ENCODE data around the gene CISD3.
"Not testable (repeated sequence)": the region's sequence is repeated elsewhere in the genome, so short reads cannot be mapped to it uniquely, and the experiment has no call there.

The CISD3 gene

GRCh38 chr17:38716368-38717005 is 13.7 kb upstream of the CISD3 start:
- Histone ChIP-seq H3K4me1 (ENCODE audit: control insufficient read depth, insufficient read depth, low read length) (no peaks in the 10 kb centered on the region), H3K27ac (ENCODE audit: insufficient read depth, low read depth, low read length, poor library complexity, severe bottlenecking) (no peak overlapping the region), H3K9me3 (ENCODE audit: control insufficient read depth, low read length) (no peaks in the 10 kb centered on the region), H3K4me3 (ENCODE audit: insufficient read depth, low read depth, low read length) (no peak overlapping the region), H3K27me3 (ENCODE audit: control insufficient read depth, insufficient read depth, low read length, poor library complexity, severe bottlenecking) (peaks cover 16% of the 10 kb centered on the region), H3K36me3 (ENCODE audit: control insufficient read depth, insufficient read depth, low read length) (peaks cover 10% of the 10 kb centered on the region)
- 89 to 91% methylated on average over 18 of the region's 18 CpGs for WGBS, 2 experiments

- Histone ChIP-seq H3K27me3 (ENCODE audit: control insufficient read depth, insufficient read depth, low read length, poor library complexity, severe bottlenecking) (peaks cover 16% of the 10 kb centered on the region), H3K9me3 (ENCODE audit: control insufficient read depth, low read length) (no peaks in the 10 kb centered on the region), H3K4me3 (ENCODE audit: insufficient read depth, low read depth, low read length) (no peak overlapping the region), H3K36me3 (ENCODE audit: control insufficient read depth, insufficient read depth, low read length) (peaks cover 7% of the 10 kb centered on the region), H3K27ac (ENCODE audit: insufficient read depth, low read depth, low read length, poor library complexity, severe bottlenecking) (no peak overlapping the region), H3K4me1 (ENCODE audit: control insufficient read depth, insufficient read depth, low read length) (no peaks in the 10 kb centered on the region)
- WGBS, 2 experiments, result 88% methylated on average over 12 of the region's 12 CpGs
These were observed 12.9 kb upstream of the CISD3 start for GRCh38 chr17:38717139-38717745.

GRCh38 chr17:38719289-38719942 is 10.7 kb upstream of the CISD3 start:
- WGBS, 2 experiments, result 58 to 68% methylated on average over 29 of the region's 29 CpGs
- Histone ChIP-seq H3K27ac (ENCODE audit: insufficient read depth, low read depth, low read length, poor library complexity, severe bottlenecking) (no peak overlapping the region), H3K27me3 (ENCODE audit: control insufficient read depth, insufficient read depth, low read length, poor library complexity, severe bottlenecking) (peaks cover 16% of the 10 kb centered on the region), H3K9me3 (ENCODE audit: control insufficient read depth, low read length) (no peaks in the 10 kb centered on the region), H3K4me3 (ENCODE audit: insufficient read depth, low read depth, low read length) (no peak overlapping the region), H3K4me1 (ENCODE audit: control insufficient read depth, insufficient read depth, low read length) (no peaks in the 10 kb centered on the region), H3K36me3 (ENCODE audit: control insufficient read depth, insufficient read depth, low read length) (peaks cover 7% of the 10 kb centered on the region)

GRCh38 chr17:38719943-38720641 is 10.0 kb upstream of the CISD3 start:
- Histone ChIP-seq H3K27me3 (ENCODE audit: control insufficient read depth, insufficient read depth, low read length, poor library complexity, severe bottlenecking) (peaks cover 16% of the 10 kb centered on the region), H3K4me1 (ENCODE audit: control insufficient read depth, insufficient read depth, low read length) (no peaks in the 10 kb centered on the region), H3K9me3 (ENCODE audit: control insufficient read depth, low read length) (no peaks in the 10 kb centered on the region), H3K4me3 (ENCODE audit: insufficient read depth, low read depth, low read length) (no peak overlapping the region), H3K27ac (ENCODE audit: insufficient read depth, low read depth, low read length, poor library complexity, severe bottlenecking) (no peak overlapping the region), H3K36me3 (ENCODE audit: control insufficient read depth, insufficient read depth, low read length) (peaks cover 7% of the 10 kb centered on the region)
- 53 to 60% methylated on average over 36 to 39 of the region's 39 CpGs for WGBS, 2 experiments

- no peaks in the 10 kb centered on the region for H3K9me3 ChIP-seq (ENCODE audit: control insufficient read depth, low read length)
- H3K27me3 ChIP-seq (ENCODE audit: control insufficient read depth, insufficient read depth, low read length, poor library complexity, severe bottlenecking), result peaks cover 16% of the 10 kb centered on the region
- WGBS, 2 experiments, result 91 to 94% methylated on average over 6 of the region's 6 CpGs
- H3K4me3 ChIP-seq (ENCODE audit: insufficient read depth, low read depth, low read length), result no peak overlapping the region
- no peaks in the 10 kb centered on the region for H3K4me1 ChIP-seq (ENCODE audit: control insufficient read depth, insufficient read depth, low read length)
- H3K27ac ChIP-seq (ENCODE audit: insufficient read depth, low read depth, low read length, poor library complexity, severe bottlenecking), result no peak overlapping the region
- peaks cover 7% of the 10 kb centered on the region for H3K36me3 ChIP-seq (ENCODE audit: control insufficient read depth, insufficient read depth, low read length)
These were observed 9.2 kb upstream of the CISD3 start for GRCh38 chr17:38720941-38721340.

GRCh38 chr17:38721802-38722201 is 8.3 kb upstream of the CISD3 start:
- 89 to 91% methylated on average over 16 of the region's 16 CpGs for WGBS, 2 experiments
- H3K27me3 ChIP-seq (ENCODE audit: control insufficient read depth, insufficient read depth, low read length, poor library complexity, severe bottlenecking), result peaks cover 16% of the 10 kb centered on the region
- H3K36me3 ChIP-seq (ENCODE audit: control insufficient read depth, insufficient read depth, low read length), result peaks cover 7% of the 10 kb centered on the region
- H3K9me3 ChIP-seq (ENCODE audit: control insufficient read depth, low read length), result no peaks in the 10 kb centered on the region
- no peak overlapping the region for H3K4me3 ChIP-seq (ENCODE audit: insufficient read depth, low read depth, low read length)
- no peaks in the 10 kb centered on the region for H3K4me1 ChIP-seq (ENCODE audit: control insufficient read depth, insufficient read depth, low read length)
- H3K27ac ChIP-seq (ENCODE audit: insufficient read depth, low read depth, low read length, poor library complexity, severe bottlenecking), result no peak overlapping the region

- WGBS, 2 experiments, result 90 to 92% methylated on average over 16 of the region's 16 CpGs
- peaks cover 17% of the 10 kb centered on the region for H3K27me3 ChIP-seq (ENCODE audit: control insufficient read depth, insufficient read depth, low read length, poor library complexity, severe bottlenecking)
- no peak overlapping the region for H3K4me3 ChIP-seq (ENCODE audit: insufficient read depth, low read depth, low read length)
- H3K27ac ChIP-seq (ENCODE audit: insufficient read depth, low read depth, low read length, poor library complexity, severe bottlenecking), result no peak overlapping the region
- H3K36me3 ChIP-seq (ENCODE audit: control insufficient read depth, insufficient read depth, low read length), result no peaks in the 10 kb centered on the region
- H3K4me1 ChIP-seq (ENCODE audit: control insufficient read depth, insufficient read depth, low read length), result peaks cover 2% of the 10 kb centered on the region
- no peaks in the 10 kb centered on the region for H3K9me3 ChIP-seq (ENCODE audit: control insufficient read depth, low read length)
These were observed 5.7 kb upstream of the CISD3 start for GRCh38 chr17:38724337-38724988.

GRCh38 chr17:38725066-38725465 is 5.1 kb upstream of the CISD3 start:
- H3K4me1 ChIP-seq (ENCODE audit: control insufficient read depth, insufficient read depth, low read length), result peaks cover 3% of the 10 kb centered on the region
- H3K36me3 ChIP-seq (ENCODE audit: control insufficient read depth, insufficient read depth, low read length), result no peaks in the 10 kb centered on the region
- peaks cover 16% of the 10 kb centered on the region for H3K27me3 ChIP-seq (ENCODE audit: control insufficient read depth, insufficient read depth, low read length, poor library complexity, severe bottlenecking)
- H3K4me3 ChIP-seq (ENCODE audit: insufficient read depth, low read depth, low read length), result no peak overlapping the region
- H3K9me3 ChIP-seq (ENCODE audit: control insufficient read depth, low read length), result no peaks in the 10 kb centered on the region
- 89% methylated on average over 10 of the region's 10 CpGs for WGBS, 2 experiments
- H3K27ac ChIP-seq (ENCODE audit: insufficient read depth, low read depth, low read length, poor library complexity, severe bottlenecking), result no peak overlapping the region

- H3K4me3 ChIP-seq (ENCODE audit: insufficient read depth, low read depth, low read length); H3K27me3 ChIP-seq (ENCODE audit: control insufficient read depth, insufficient read depth, low read length, poor library complexity, severe bottlenecking); H3K27ac ChIP-seq (ENCODE audit: insufficient read depth, low read depth, low read length, poor library complexity, severe bottlenecking); H3K4me1 ChIP-seq (ENCODE audit: control insufficient read depth, insufficient read depth, low read length); H3K36me3 ChIP-seq (ENCODE audit: control insufficient read depth, insufficient read depth, low read length); H3K9me3 ChIP-seq (ENCODE audit: control insufficient read depth, low read length): not testable (repeated sequence)
- WGBS, 2 experiments, result 73 to 76% methylated on average over 6 of the region's 8 CpGs
These were observed 4.0 kb upstream of the CISD3 start for GRCh38 chr17:38726145-38726544.

- Histone ChIP-seq H3K27ac (ENCODE audit: insufficient read depth, low read depth, low read length, poor library complexity, severe bottlenecking) (no peak overlapping the region), H3K36me3 (ENCODE audit: control insufficient read depth, insufficient read depth, low read length) (peaks cover 6% of the 10 kb centered on the region), H3K4me1 (ENCODE audit: control insufficient read depth, insufficient read depth, low read length) (peaks cover 3% of the 10 kb centered on the region), H3K9me3 (ENCODE audit: control insufficient read depth, low read length) (no peaks in the 10 kb centered on the region), H3K27me3 (ENCODE audit: control insufficient read depth, insufficient read depth, low read length, poor library complexity, severe bottlenecking) (peaks cover 5% of the 10 kb centered on the region), H3K4me3 (ENCODE audit: insufficient read depth, low read depth, low read length) (no peak overlapping the region)
- 94% methylated on average over 5 of the region's 5 CpGs for WGBS, 2 experiments
These were observed 2.4 kb upstream of the CISD3 start for GRCh38 chr17:38727736-38728135.
